Prostate gland (tissue), 2 donors: ENCODE measurements around the gene RCAN1. TPM values are rescaled to one million over a fixed set of nuclear protein-coding genes. Genes with fewer than 3 reads are reported as not detected.

ENCODE experiments used
- DNase-seq: peaks from one replicate; pipeline ENCODE4 v3.0.0-alpha.2; 2019; ENCODE audit warnings: low spot score
- H3K27ac ChIP-seq, 2 donors: fragments of 200-600 bp; sonication (generic); 2 replicates each; pipeline ENCODE4 v1.5.1; 2017 to 2019
- H3K27me3 ChIP-seq: fragments of 200-600 bp; sonication (generic); replicated peaks from 2 replicates; pipeline ENCODE4 v1.5.1; 2019; ENCODE audit not compliant: insufficient read depth
- H3K36me3 ChIP-seq, 2 donors: fragments of 200-600 bp; sonication (generic); 1 replicate in 1 of 2; 2 replicates in 1 of 2; pipeline versions ENCODE4 v1.5.1 to v1.8.1; 2017 to 2019
- H3K4me1 ChIP-seq: fragments of 200-600 bp; sonication (generic); replicated peaks from 2 replicates; pipeline ENCODE4 v1.5.1; 2019
- H3K4me3 ChIP-seq, 2 donors: fragments of 200-600 bp; sonication (generic); 2 replicates each; pipeline ENCODE4 v1.5.1; 2017 to 2019
- H3K9me3 ChIP-seq: fragments of 200-600 bp; sonication (generic); 2 replicates; pipeline ENCODE4 v1.5.1; 2017
- CTCF ChIP-seq, 4 experiments: fragments of 200-600 bp in 2 of 4; fragments of 450-650 bp in 2 of 4; sonication (generic) in 2 of 4; IDR thresholded peaks; 1 replicate in 3 of 4; 2 replicates in 1 of 4; pipeline ENCODE4 v1.5.1; 2016 to 2019; ENCODE audit warnings: antibody characterized with exemption in 4 of 4, mild to moderate bottlenecking in 2 of 4, moderate library complexity in 2 of 4
- POLR2A ChIP-seq: fragments of 450-650 bp; IDR thresholded peaks from one replicate; pipeline ENCODE4 v1.6.1; 2016; ENCODE audit warnings: antibody characterized with exemption, mild to moderate bottlenecking
- POLR2AphosphoS5 ChIP-seq: sonication (generic); formaldehyde crosslinking; IDR thresholded peaks from one replicate; pipeline ENCODE4 v1.6.1; 2017; ENCODE audit warnings: antibody characterized with exemption
- WGBS: methylation state at CpG from one replicate; pipeline ENCODE4 v1.1.5; 2018; 5-methylcytosine and 5-hydroxymethylcytosine counted together
- intact Hi-C: fragments of 100-400 bp; cut with DNase I; formaldehyde crosslinking; loops from one replicate; pipeline ENCODE4 v1.14.2; 2022
- total RNA-seq, 2 donors: library from RNA; depleted of rRNA; stranded (reverse); fragments of >200 nt; gene quantifications; one replicate each; pipeline ENCODE4 v1.1.0, GENCODE V29; 2016

Gene RCAN1
- total RNA-seq, 2 donors from 2014 or later, result 12.0 to 14.1 TPM

- no peak for TF ChIP-seq POLR2A
- TF ChIP-seq CTCF (IDR thresholded peaks at IDR 0.05), result no peak
- TF ChIP-seq POLR2AphosphoS5, result no peak
- H3K4me1 ChIP-seq, result no peaks in the 10 kb centered on the region
- no peaks in the 10 kb centered on the region for H3K9me3 ChIP-seq
- 82% methylated on average over 8 of the region's 8 CpGs for WGBS
- no peaks in the 10 kb centered on the region for H3K36me3 ChIP-seq
- no peak overlapping the region for H3K27ac ChIP-seq
- intact Hi-C loops, result loop anchor here (5.0 kb wide), 1 partner anchor 67 kb away; no protein-coding TSS in a partner anchor
- no peak overlapping the region for H3K4me3 ChIP-seq
- DNase-seq, result no peak
- no peaks in the 10 kb centered on the region for H3K27me3 ChIP-seq
Measured at GRCh38 chr21:34594566-34595234, 20.2 kb downstream of the RCAN1 start.

- TF ChIP-seq POLR2AphosphoS5, result no peak
- no peak for TF ChIP-seq CTCF (IDR thresholded peaks at IDR 0.05)
- H3K27ac ChIP-seq, result no peak overlapping the region
- intact Hi-C loops, result loop anchor here (5.0 kb wide), 1 partner anchor 67 kb away; no protein-coding TSS in a partner anchor
- no peak for DNase-seq
- H3K4me1 ChIP-seq, result no peaks in the 10 kb centered on the region
- no peaks in the 10 kb centered on the region for H3K27me3 ChIP-seq
- H3K36me3 ChIP-seq, result no peaks in the 10 kb centered on the region
- 84% methylated on average over 12 of the region's 12 CpGs for WGBS
- H3K9me3 ChIP-seq, result no peaks in the 10 kb centered on the region
- H3K4me3 ChIP-seq, result no peak overlapping the region
Measured at GRCh38 chr21:34593954-34594531, 20.9 kb downstream of the RCAN1 start.

GRCh38 chr21:34593423-34593822, 21.5 kb downstream of the RCAN1 start:
- no peak for DNase-seq
- 90% methylated on average over 5 of the region's 5 CpGs for WGBS

GRCh38 chr21:34592120-34592955, 22.6 kb downstream of the RCAN1 start:
- intact Hi-C loops, result loop anchor here (5.0 kb wide), 1 partner anchor 65 kb away; no protein-coding TSS in a partner anchor
- Histone ChIP-seq H3K4me1 (no peaks in the 10 kb centered on the region), H3K27ac (no peak overlapping the region), H3K27me3 (no peaks in the 10 kb centered on the region), H3K4me3 (no peak overlapping the region), H3K36me3 (no peaks in the 10 kb centered on the region), H3K9me3 (no peaks in the 10 kb centered on the region)
- no peak for DNase-seq
- TF ChIP-seq POLR2AphosphoS5, result no peak
- TF ChIP-seq CTCF (IDR thresholded peaks at IDR 0.05), result no peak
- no peak for TF ChIP-seq POLR2A
- WGBS, result 63% methylated on average over 17 of the region's 17 CpGs

More at GRCh38 chr21:34593423-34593822, 21.5 kb downstream of the RCAN1 start:
- Histone ChIP-seq H3K4me3 (no peak overlapping the region), H3K27ac (no peak overlapping the region), H3K36me3 (no peaks in the 10 kb centered on the region), H3K9me3 (no peaks in the 10 kb centered on the region), H3K4me1 (no peaks in the 10 kb centered on the region), H3K27me3 (no peaks in the 10 kb centered on the region)
- intact Hi-C loops, result loop anchor here (5.0 kb wide), 1 partner anchor 66 kb away; no protein-coding TSS in a partner anchor
- TF ChIP-seq CTCF (IDR thresholded peaks at IDR 0.05), result no peak
